HG03103 (cell line): ENCODE results near the gene KCNQ1.

Experiments used
- ATAC-seq: cut with Tn5 transposase; IDR thresholded peaks from one replicate; pipeline ENCODE4 v1.9.1; 2021; ENCODE audit warnings: low read depth; ENCODE audit not compliant: unreplicated experiment

The KCNQ1 gene

GRCh38 chr11:2521081-2521732 lies 76.4 kb downstream of the KCNQ1 start:
- ATAC-seq = no peak

- no peak for ATAC-seq
Observed at GRCh38 chr11:2521733-2522630, 77.2 kb downstream of the KCNQ1 start.

GRCh38 chr11:2522631-2523255 lies 77.9 kb downstream of the KCNQ1 start:
- ATAC-seq = no peak

GRCh38 chr11:2523821-2524391 lies 79.1 kb downstream of the KCNQ1 start:
- ATAC-seq = no peak

- ATAC-seq = no peak
Observed at GRCh38 chr11:2524446-2525165, 79.8 kb downstream of the KCNQ1 start.

- ATAC-seq = no peak
Observed at GRCh38 chr11:2525166-2525861, 80.5 kb downstream of the KCNQ1 start.

GRCh38 chr11:2525941-2526807 lies 81.4 kb downstream of the KCNQ1 start:
- ATAC-seq = no peak

GRCh38 chr11:2526808-2527381 lies 82.1 kb downstream of the KCNQ1 start:
- peak; percentile 94 for ATAC-seq

GRCh38 chr11:2527621-2528291 lies 82.9 kb downstream of the KCNQ1 start:
- no peak for ATAC-seq

- no peak for ATAC-seq
Observed at GRCh38 chr11:2528301-2529050, 83.7 kb downstream of the KCNQ1 start.

- no peak for ATAC-seq
Observed at GRCh38 chr11:2529173-2529572, 84.4 kb downstream of the KCNQ1 start.

GRCh38 chr11:2529636-2530035 lies 84.8 kb downstream of the KCNQ1 start:
- ATAC-seq = no peak

GRCh38 chr11:2530131-2530854 lies 85.5 kb downstream of the KCNQ1 start:
- ATAC-seq = no peak

- no peak for ATAC-seq
Observed at GRCh38 chr11:2530855-2531200, 86.0 kb downstream of the KCNQ1 start.

GRCh38 chr11:2531277-2531986 lies 86.6 kb downstream of the KCNQ1 start:
- no peak for ATAC-seq

- ATAC-seq = no peak
Observed at GRCh38 chr11:2531987-2532703, 87.3 kb downstream of the KCNQ1 start.
